Nephron (organoid): ENCODE measurements around the gene SH2B3.
"Not testable (repeated sequence)": the region's sequence is repeated elsewhere in the genome, so short reads cannot be mapped to it uniquely, and the experiment has no call there.

Experiments
- H3K27ac Mint-ChIP-seq, 3 experiments: 2 replicates each; pipeline ENCODE4 v1.8.0; 2020; ENCODE audit warnings: mixed read lengths in 3 of 3, mild to moderate bottlenecking in 2 of 3, moderate library complexity in 1 of 3
- H3K27me3 Mint-ChIP-seq: 2 replicates; pipeline ENCODE4 v1.8.0; 2021; ENCODE audit warnings: low read depth, mild to moderate bottlenecking, moderate library complexity, mixed read lengths
- H3K36me3 Mint-ChIP-seq: 2 replicates; pipeline ENCODE4 v1.8.0; 2020; ENCODE audit warnings: low read depth, mixed read lengths
- H3K4me1 Mint-ChIP-seq: 2 replicates; pipeline ENCODE4 v1.8.0; 2020; ENCODE audit warnings: mixed read lengths
- H3K4me3 Mint-ChIP-seq, 3 experiments: 2 replicates each; pipeline ENCODE4 v1.8.0; 2020; ENCODE audit warnings: mild to moderate bottlenecking in 3 of 3, mixed read lengths in 3 of 3, moderate library complexity in 2 of 3
- H3K9me3 Mint-ChIP-seq: 2 replicates; pipeline ENCODE4 v1.8.0; 2020; ENCODE audit warnings: mixed read lengths
- CTCF ChIP-seq, 3 experiments: fragments of 200-600 bp; sonication (generic); IDR thresholded peaks; one replicate each; pipeline ENCODE4 v1.5.0; 2021; ENCODE audit warnings: antibody characterized with exemption in 3 of 3; ENCODE audit not compliant: unreplicated experiment in 3 of 3

SH2B3 gene

DNA sequence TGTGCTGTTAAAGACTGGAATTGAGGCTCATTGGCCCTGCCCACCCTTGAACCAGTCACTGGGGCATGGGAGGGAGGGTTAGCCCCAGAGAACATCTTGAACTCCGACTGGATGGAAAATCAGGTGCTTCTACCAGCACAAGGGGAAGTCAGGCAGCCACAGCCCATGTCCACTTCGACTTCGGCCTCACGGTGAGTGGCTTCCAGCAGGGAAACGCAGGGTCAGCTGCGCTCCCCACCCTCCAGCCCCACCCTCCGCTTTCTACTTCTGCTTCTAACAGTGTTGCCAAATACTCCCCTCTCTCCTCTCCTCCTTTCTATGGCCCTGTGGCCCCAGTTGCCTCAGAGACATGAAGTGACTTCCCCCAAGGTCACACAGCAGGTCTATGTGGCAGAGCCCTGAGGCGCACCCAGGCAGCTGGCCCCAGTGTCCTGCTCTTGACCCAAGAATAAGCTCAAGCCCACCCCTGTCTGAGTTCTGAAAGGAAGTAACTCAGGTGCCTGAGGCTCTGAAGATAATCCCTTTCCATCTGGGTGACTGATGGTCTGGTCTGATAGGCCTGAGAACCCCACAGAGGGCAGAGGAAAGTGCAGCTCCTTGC is 11.9 kb upstream of the SH2B3 start:
- Mint-ChIP-seq H3K27me3 (peaks cover 12% of the 10 kb centered on the region), H3K9me3 (no peaks in the 10 kb centered on the region), H3K27ac (no peak overlapping the region), H3K4me3 (no peak overlapping the region), H3K36me3 (no peaks in the 10 kb centered on the region), H3K4me1 (no peaks in the 10 kb centered on the region)
- no peak for TF ChIP-seq CTCF (IDR thresholded peaks at IDR 0.05; ENCODE audit: unreplicated experiment in 3 of 3)

- no peaks in the 10 kb centered on the region for H3K36me3 Mint-ChIP-seq
- no peak overlapping the region for H3K4me3 Mint-ChIP-seq
- no peak for TF ChIP-seq CTCF (IDR thresholded peaks at IDR 0.05; ENCODE audit: unreplicated experiment in 3 of 3)
Observed at GRCh38 chr12:111394480-111394879, 11.2 kb upstream of the SH2B3 start.

GRCh38 chr12:111395336-111396187 is 10.2 kb upstream of the SH2B3 start:
- H3K27ac Mint-ChIP-seq: no peak overlapping the region
- no peak overlapping the region for H3K4me3 Mint-ChIP-seq
- no peaks in the 10 kb centered on the region for H3K9me3 Mint-ChIP-seq
- no peaks in the 10 kb centered on the region for H3K4me1 Mint-ChIP-seq
- peaks cover 12% of the 10 kb centered on the region for H3K27me3 Mint-ChIP-seq
- TF ChIP-seq CTCF (IDR thresholded peaks at IDR 0.05; ENCODE audit: unreplicated experiment in 3 of 3): no peak
- H3K36me3 Mint-ChIP-seq: no peaks in the 10 kb centered on the region

More at GRCh38 chr12:111394480-111394879, 11.2 kb upstream of the SH2B3 start:
- no peaks in the 10 kb centered on the region for H3K4me1 Mint-ChIP-seq
- H3K27me3 Mint-ChIP-seq: peaks cover 12% of the 10 kb centered on the region
- H3K9me3 Mint-ChIP-seq: no peaks in the 10 kb centered on the region
- no peak overlapping the region for H3K27ac Mint-ChIP-seq

DNA sequence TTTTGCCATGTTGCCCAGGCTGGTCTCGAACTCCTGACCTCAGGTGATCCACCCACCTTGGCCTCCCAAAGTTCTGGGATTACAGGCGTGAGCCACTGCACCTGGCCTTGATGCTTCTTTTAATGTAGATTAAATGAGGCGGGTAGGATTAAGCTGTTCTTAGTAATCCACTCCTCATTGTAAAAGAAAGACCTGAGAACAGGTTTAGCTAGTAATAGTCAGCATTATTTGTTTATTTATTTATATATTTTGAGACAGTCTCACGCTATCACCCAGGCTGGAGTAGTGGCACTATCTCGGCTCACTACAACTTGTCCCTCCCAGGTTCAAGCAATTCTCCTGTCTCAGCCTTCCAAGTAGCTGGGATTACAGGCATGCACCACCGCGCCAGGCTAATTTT is 9.5 kb upstream of the SH2B3 start:
- not testable (repeated sequence) for H3K27ac Mint-ChIP-seq, H3K36me3 Mint-ChIP-seq, H3K4me3 Mint-ChIP-seq, H3K9me3 Mint-ChIP-seq, H3K4me1 Mint-ChIP-seq
- H3K27me3 Mint-ChIP-seq: peaks cover 12% of the 10 kb centered on the region

DNA sequence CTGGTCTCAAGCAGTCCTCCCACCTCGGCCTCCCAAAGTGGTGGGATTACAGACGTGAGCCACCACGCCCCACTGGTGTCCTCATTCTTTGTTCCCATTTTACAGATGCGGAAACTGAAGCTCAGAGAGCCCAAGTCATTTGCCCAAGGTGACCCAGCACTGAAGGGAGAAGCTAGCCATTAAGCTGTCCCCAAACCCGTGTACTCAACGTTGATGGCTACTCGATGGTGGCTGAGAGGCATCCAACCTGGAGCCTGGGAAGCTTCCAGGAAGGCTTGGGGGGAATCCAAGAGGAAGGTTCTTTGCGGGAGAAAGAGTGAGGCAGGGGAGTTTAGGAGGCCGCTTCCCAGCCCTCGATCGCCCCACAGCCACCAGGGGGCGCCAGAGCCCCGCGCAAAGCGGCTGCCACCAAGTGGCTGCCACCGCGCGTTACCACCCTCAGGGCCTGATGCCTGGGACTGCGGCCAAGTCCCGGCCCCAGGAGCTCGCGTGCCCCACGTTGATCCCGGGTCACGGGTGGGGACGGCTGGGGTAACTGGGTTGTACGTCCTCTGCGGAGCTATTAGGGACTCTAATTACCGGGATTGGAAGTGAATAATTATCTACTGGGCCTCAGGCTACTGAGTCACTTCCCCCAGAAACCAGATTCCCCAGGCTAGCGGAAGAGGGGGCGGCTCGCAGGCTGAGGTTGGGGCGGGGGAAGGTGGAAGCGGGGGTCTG is 8.8 kb upstream of the SH2B3 start:
- Mint-ChIP-seq H3K27ac (no peak overlapping the region), H3K4me1 (no peaks in the 10 kb centered on the region), H3K36me3 (no peaks in the 10 kb centered on the region), H3K9me3 (no peaks in the 10 kb centered on the region), H3K4me3 (peak overlapping the region in 2 of 3 experiments; percentile 64 to 66), H3K27me3 (peaks cover 12% of the 10 kb centered on the region)
- TF ChIP-seq CTCF (IDR thresholded peaks at IDR 0.05; ENCODE audit: unreplicated experiment in 3 of 3): peak; percentile 99

DNA sequence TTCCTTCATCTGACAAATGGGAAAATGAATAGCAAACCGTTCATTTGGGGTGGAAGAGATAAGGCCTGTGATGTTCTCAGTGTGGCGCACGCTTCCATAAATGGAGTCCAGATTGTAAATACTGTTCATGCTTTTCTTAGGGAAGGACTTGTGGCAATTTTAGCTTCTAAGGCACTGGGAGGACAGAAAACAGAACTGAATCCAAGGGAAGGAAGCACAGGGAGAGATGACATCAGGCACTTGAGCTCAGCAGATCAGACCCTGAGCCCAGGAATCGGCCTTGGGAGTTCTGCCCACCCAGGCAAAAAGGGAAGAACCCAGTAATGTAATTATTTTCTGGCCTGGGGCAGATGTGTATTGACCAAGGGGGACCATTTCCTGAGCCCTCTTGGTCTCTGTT is 7.2 kb upstream of the SH2B3 start:
- H3K9me3 Mint-ChIP-seq: no peaks in the 10 kb centered on the region
- peaks cover 7% of the 10 kb centered on the region for H3K4me1 Mint-ChIP-seq
- H3K27me3 Mint-ChIP-seq: peaks cover 18% of the 10 kb centered on the region
- peak overlapping the region in 1 of 3 experiments; percentile 35 for H3K27ac Mint-ChIP-seq
- TF ChIP-seq CTCF (IDR thresholded peaks at IDR 0.05; ENCODE audit: unreplicated experiment in 3 of 3): no peak
- H3K4me3 Mint-ChIP-seq: no peak overlapping the region
- H3K36me3 Mint-ChIP-seq: no peaks in the 10 kb centered on the region

GRCh38 chr12:111399741-111400404 is 5.8 kb upstream of the SH2B3 start:
- not testable (repeated sequence) for H3K27ac Mint-ChIP-seq, H3K4me3 Mint-ChIP-seq, H3K36me3 Mint-ChIP-seq, H3K9me3 Mint-ChIP-seq
- H3K27me3 Mint-ChIP-seq: peaks cover 29% of the 10 kb centered on the region
- peaks cover 14% of the 10 kb centered on the region for H3K4me1 Mint-ChIP-seq
